PC-9 (cell line): ENCODE data around the gene COLQ.

Experiments
- CTCF ChIP-seq: fragments of 200-600 bp; sonication (generic); conservative IDR thresholded peaks from 2 replicates; pipeline ENCODE4 v1.6.1; 2017; ENCODE audit warnings: mixed run types, antibody characterized with exemption, mild to moderate bottlenecking, moderate library complexity
- EZH2 ChIP-seq: fragments of 200-600 bp; sonication (generic); IDR thresholded peaks from 2 replicates; pipeline ENCODE4 v1.8.0; 2017; ENCODE audit warnings: antibody characterized with exemption, low read depth

DNA sequence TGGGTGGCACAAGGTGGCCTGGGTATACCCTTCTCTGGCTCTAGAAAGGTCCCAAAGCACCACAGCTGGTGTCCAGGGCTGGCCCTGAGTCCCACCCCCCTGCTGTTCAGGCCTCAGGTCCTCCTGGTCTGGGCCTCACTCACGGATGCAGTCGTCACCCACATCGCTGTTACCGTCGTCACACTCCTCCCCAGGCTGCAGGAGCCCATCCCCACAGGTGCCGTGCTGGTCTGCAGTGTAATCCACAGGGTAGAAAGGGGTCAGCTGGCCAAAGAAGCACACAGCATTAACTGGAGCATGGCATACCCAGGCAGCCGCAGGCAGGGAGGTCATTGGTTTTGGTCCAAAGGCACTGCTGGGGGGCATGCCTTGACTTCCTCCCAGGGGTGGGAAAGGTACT, 65.8 kb downstream of the COLQ start:
- TF ChIP-seq CTCF (no peak), EZH2 (no peak)
